Cardiac muscle cell (in vitro differentiated cells and primary cell): ENCODE measurements around the gene TNC. TPM values are rescaled to one million over a fixed set of nuclear protein-coding genes. Genes with fewer than 3 reads are reported as not detected.

Experiments used
- DNase-seq, 2 donors: peaks; one replicate each; pipeline versions ENCODE4 v3.0.0 to v3.0.0-alpha.2; 2010 to 2017; ENCODE audit warnings: low read depth in 1 of 2, low spot score in 1 of 2
- H3K27ac ChIP-seq: fragments of 200-600 bp; sonication (generic); 2 replicates; pipeline ENCODE4 v1.5.1; 2016
- H3K27me3 ChIP-seq: fragments of 200-600 bp; sonication (generic); 2 replicates; pipeline ENCODE4 v1.6.0; 2016; ENCODE audit warnings: control low read depth
- H3K36me3 ChIP-seq: fragments of 200-600 bp; sonication (generic); 2 replicates; pipeline ENCODE4 v1.5.1; 2016; ENCODE audit warnings: control low read depth
- H3K4me1 ChIP-seq: fragments of 200-600 bp; sonication (generic); 2 replicates; pipeline ENCODE4 v1.8.1; 2017; ENCODE audit warnings: low read depth, mild to moderate bottlenecking, mixed run types
- H3K4me3 ChIP-seq: fragments of 200-600 bp; sonication (generic); 2 replicates; pipeline ENCODE4 v1.5.1; 2016; ENCODE audit warnings: mild to moderate bottlenecking
- H3K9me3 ChIP-seq: fragments of 200-600 bp; sonication (generic); 2 replicates; pipeline ENCODE4 v1.5.1; 2017; ENCODE audit warnings: low read depth, mild to moderate bottlenecking, control low read depth
- polyA plus RNA-seq: library from polyadenylated mRNA; unstranded; fragments of >200 nt; fragmentation: Nextera tagmentation; extraction: Ambion mirVana; gene quantifications from 2 replicates; pipeline ENCODE4 v1.2.1, GENCODE V29; 2016
- total RNA-seq: library from RNA; depleted of rRNA; stranded (reverse); fragments of >200 nt; gene quantifications from 2 replicates; pipeline ENCODE4 v1.2.3, GENCODE V29; 2016
- TF ChIP-seq, protein P1 (sequence below): IDR thresholded peaks from 2 replicates; pipeline ENCODE4 v1.5.1; 2012; ENCODE audit warnings: low read depth, mild to moderate bottlenecking, low read length

The TNC gene
- total and polyA plus RNA-seq, 2 experiments from 2014 or later = 23.9 to 29.7 TPM

DNA sequence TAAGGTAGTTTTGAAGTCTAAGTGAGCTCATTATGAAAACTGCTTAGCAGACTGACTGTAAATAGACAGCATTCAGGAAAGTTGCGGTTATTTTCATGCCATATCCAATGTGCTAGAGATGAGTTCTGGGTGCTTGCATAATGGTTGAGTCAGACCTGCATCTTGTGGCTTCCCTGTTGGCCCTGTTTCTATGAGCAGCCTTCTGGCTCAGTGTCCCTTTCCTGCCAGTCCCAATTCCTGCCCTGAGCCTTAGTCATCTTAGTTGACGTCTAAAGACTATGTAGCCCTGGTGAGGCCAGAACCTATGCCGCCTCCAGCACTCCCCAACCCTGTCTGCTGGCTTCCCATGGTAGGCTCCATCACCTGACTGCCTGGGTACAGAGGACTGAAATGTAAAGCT is 111.3 kb downstream of the TNC start:
- Histone ChIP-seq H3K4me1 (no peaks in the 10 kb centered on the region), H3K36me3 (no peaks in the 10 kb centered on the region), H3K27me3 (peaks cover 74% of the 10 kb centered on the region), H3K9me3 (no peaks in the 10 kb centered on the region), H3K4me3 (no peak overlapping the region), H3K27ac (no peak overlapping the region)
- TF ChIP-seq, protein P1, sequence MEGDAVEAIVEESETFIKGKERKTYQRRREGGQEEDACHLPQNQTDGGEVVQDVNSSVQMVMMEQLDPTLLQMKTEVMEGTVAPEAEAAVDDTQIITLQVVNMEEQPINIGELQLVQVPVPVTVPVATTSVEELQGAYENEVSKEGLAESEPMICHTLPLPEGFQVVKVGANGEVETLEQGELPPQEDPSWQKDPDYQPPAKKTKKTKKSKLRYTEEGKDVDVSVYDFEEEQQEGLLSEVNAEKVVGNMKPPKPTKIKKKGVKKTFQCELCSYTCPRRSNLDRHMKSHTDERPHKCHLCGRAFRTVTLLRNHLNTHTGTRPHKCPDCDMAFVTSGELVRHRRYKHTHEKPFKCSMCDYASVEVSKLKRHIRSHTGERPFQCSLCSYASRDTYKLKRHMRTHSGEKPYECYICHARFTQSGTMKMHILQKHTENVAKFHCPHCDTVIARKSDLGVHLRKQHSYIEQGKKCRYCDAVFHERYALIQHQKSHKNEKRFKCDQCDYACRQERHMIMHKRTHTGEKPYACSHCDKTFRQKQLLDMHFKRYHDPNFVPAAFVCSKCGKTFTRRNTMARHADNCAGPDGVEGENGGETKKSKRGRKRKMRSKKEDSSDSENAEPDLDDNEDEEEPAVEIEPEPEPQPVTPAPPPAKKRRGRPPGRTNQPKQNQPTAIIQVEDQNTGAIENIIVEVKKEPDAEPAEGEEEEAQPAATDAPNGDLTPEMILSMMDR = no peak
- peak in 1 of 2 donors; percentile 81 for DNase-seq

DNA sequence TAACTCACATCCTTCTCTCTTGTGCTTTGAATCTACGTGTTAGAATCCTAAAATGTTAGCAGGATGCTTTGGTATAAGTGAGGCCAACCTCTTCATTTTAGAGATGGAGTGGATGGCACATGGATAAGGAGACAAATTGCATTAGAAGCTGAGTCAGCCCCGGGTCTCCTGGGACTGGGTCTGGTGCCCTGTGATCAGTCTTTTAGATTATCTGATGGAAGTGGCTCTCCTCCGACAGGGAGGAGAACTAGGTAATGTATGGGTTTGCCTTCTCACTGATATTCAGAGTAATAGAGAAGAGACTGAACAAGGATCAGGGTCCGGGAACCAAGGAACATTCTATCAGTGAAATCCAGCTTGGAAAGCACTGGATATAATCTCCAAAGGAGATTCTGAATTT is 112.6 kb downstream of the TNC start:
- Histone ChIP-seq H3K36me3 (no peaks in the 10 kb centered on the region), H3K9me3 (no peaks in the 10 kb centered on the region), H3K27me3 (peaks cover 74% of the 10 kb centered on the region), H3K4me1 (no peaks in the 10 kb centered on the region), H3K4me3 (no peak overlapping the region), H3K27ac (no peak overlapping the region)
- TF ChIP-seq, protein P1 = no peak
- no peak for DNase-seq

DNA sequence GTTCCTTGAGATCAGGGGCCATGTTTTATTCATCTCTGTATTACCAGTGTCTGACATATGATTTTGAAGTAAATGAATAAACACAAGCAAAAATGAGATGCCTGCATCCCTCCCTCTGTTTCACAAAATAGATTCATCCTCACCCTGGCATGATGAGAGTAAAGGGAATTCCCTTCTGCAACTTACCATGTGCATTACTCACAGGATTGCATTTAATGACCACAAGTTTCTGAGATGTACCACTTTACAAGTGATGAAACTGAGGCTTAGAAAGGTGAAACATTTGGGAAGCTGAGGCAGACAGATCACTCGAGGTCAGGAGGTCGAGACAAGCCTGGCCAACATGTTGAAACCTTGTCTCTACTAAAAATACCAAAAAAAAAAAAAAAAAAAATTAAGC is 113.4 kb downstream of the TNC start:
- H3K27me3 ChIP-seq = peaks cover 74% of the 10 kb centered on the region
- no peaks in the 10 kb centered on the region for H3K36me3 ChIP-seq
- no peaks in the 10 kb centered on the region for H3K4me1 ChIP-seq
- H3K4me3 ChIP-seq = no peak overlapping the region
- H3K27ac ChIP-seq = no peak overlapping the region
- TF ChIP-seq, protein P1 = no peak
- no peak for DNase-seq
- no peaks in the 10 kb centered on the region for H3K9me3 ChIP-seq

DNA sequence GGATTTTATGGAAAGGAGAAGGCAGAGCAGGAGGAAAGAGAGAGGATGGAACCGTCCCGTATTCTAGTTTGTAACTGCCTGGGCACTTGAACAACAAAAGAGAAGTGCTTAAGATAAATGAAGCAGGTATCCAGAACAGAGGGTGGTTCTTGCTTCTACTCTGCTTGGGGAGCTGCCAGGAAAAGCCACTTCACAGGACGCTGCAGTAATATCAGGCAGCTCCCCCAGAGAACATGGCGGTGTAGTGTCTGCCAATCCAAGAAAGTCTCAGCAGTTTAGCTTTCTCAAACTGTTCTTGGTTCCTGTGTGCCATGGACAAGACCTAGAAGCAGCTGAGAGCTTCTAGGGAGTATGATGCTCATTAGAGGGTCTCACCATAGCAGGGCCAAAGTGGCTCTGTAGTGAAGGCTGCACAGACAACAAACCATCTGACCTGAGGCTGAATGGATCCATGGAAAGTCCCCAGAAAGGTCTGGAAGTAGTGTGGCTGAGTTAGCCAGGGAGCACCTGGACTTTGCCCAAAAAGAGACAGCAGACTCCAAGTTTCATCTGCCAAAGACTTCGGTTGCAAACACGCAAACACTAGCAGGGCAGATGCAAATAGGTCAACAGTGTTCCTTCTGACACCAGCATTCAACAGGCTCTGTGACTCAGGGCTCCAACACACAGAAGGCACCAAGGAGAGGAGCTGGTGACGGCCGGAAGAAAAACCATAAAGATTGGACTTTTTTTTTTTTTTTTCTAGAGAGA is 115.4 kb downstream of the TNC start:
- TF ChIP-seq, protein P1 = no peak
- DNase-seq = peak in 1 of 2 donors; percentile 5
- Histone ChIP-seq H3K36me3 (no peaks in the 10 kb centered on the region), H3K27ac (no peak overlapping the region), H3K4me1 (no peaks in the 10 kb centered on the region), H3K27me3 (peaks cover 75% of the 10 kb centered on the region), H3K4me3 (no peak overlapping the region), H3K9me3 (no peaks in the 10 kb centered on the region)

DNA sequence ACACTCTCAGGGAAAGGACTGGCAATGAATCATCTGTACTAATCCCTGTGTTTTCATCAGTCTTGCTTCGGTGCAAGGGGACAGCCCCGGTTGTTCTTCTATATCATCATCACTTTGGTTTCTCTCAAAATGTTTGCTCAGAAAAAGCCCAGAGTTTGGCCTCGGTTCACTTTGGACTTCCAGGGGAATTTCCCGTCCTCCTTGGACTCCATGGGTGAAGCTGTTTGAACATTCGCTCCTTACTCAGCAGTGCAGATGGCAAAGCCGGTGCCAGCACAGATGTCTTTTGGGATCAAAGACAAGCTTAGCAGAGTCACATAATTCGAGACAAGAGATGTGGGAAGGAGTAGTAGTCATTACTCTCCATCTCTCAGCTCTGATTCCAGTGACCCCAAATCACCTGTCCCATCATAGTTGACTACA is 117.7 kb downstream of the TNC start:
- Histone ChIP-seq H3K4me1 (peaks cover 7% of the 10 kb centered on the region), H3K4me3 (no peak overlapping the region), H3K27me3 (peaks cover 64% of the 10 kb centered on the region), H3K36me3 (no peaks in the 10 kb centered on the region), H3K27ac (no peak overlapping the region), H3K9me3 (no peaks in the 10 kb centered on the region)
- no peak for DNase-seq
- TF ChIP-seq, protein P1 = no peak
